GM18951 (cell line): Measurements from ENCODE around the gene RDH12.

ENCODE experiments used
- POLR2A ChIP-seq: IDR thresholded peaks from 4 replicates; pipeline ENCODE4 v1.6.1; 2011; ENCODE audit warnings: mild to moderate bottlenecking; ENCODE audit not compliant: insufficient read length, insufficient read depth; ENCODE audit errors: extremely low read depth
- in situ Hi-C: fragments of 300-500 bp; cut with MboI; formaldehyde crosslinking; loops from one replicate; pipeline ENCODE4 v1.12.0; 2022; ENCODE audit warnings: low sequenced_read_pairs, mixed read lengths, inconsistent platforms; ENCODE audit not compliant: unreplicated experiment

Gene RDH12

DNA sequence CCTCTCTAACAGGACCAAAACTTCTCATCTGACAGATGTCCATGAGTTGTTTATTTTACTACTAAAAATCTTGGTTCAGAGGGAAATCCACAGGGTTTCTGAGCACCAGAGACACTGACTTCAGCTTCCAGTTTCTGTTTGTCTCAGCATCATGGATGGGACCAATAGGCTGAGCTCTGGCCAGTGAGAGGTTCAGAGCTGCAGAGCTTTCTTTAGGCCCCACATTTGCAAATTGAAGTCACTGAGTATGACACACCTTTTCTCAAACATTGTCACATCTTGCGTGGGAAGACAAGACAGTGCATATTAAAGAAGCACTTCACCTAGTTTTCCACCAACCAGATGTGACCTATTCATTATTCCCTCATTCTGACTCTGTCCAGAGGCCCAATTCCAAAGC, 45.2 kb downstream of the RDH12 start:
- in situ Hi-C loops, result no loop called here
- no peak for TF ChIP-seq POLR2A

DNA sequence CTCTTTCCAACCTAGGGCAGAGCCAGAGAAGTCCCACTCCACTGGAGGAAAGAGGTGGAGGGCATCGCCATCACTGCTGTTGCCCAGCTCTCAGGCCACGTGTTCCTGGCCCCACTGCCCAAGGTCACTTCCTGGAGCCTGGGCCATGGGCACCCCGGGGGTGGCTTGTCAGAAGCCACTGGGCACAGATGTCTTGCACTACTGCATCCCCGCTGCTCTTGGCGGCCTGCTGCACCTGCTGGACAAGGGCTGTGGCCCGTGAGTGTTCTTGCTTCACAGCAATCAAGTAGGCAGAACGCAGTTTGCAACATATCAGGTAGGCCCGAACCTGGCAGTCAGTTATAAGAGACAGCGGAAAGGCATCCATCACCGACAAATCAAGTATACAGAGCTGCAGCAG, 46.6 kb downstream of the RDH12 start:
- TF ChIP-seq POLR2A, result no peak
- in situ Hi-C loops, result no loop called here

DNA sequence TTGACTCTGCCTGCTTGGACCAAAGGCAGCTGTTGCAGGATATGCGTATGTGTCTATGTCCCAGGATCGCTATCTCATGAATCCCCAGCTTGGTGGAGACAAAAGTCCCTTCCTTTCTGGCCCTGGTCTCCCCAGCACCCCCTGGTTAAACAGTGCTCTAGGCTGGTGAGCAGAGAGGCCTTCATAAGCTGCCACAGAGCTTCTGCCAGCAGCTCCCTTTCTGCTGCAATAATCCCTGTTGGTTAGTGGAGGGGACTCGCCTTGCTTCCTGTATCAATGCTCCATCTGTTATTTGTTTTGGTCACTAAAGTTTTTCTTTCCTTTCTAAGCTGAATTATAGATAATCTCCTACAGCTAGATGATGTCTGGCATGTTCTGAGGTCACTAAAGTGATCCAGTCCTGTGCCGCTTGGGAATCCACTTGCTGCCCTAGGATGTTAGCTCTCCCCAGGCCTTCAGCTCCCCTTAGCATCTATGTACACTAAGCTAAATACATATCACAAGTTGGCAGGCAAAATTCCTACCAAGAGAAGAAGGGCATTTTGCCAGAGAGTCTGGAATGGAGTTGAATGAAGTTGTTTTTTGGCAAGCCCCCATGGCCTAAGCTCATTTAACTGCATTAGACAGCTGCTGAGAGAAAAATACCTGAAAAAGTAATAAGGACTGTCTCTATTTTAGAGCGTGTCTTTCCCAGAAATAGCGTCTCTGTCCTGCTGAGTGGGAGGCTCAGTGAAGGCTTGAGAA, 47.8 kb downstream of the RDH12 start:
- TF ChIP-seq POLR2A, result no peak
- in situ Hi-C loops, result no loop called here

DNA sequence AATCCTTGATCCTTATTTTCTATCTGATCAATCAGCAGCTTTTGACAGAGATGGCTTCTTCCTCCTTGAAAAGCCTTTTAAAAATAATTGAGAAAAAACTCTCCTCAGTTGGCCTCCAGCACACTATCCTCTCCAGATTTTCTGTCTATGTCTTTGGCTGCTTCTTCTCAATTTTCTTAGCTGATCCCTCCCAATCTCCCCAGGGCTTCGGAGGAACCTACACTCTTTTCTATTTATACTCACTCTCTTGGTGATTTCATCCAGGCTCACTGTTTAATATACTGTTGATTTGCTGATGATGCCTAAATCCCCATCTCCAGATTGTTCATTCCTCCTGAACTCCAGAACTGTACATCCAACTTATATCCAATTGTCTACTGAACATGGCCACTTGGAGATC, 54.8 kb downstream of the RDH12 start:
- TF ChIP-seq POLR2A, result no peak
- in situ Hi-C loops, result no loop called here

DNA sequence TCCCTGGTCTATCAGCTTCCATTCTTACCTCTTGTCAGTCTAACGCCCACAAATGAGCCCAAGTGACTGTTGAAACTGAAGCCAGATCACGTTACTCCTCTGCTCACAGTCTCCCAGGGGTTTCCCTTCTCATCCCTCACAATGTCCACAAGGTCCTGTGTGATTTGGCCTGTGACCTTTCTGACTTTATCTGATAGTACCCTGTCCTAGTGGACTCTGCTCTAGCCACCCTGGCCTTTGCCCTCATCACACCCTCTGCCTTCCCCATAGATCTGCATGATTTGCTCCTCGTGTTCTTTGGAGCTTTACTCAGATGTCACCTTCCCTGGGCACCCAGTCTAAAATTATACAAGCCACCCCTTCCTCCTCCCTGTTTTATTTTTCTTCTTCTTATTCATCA, 55.5 kb downstream of the RDH12 start:
- TF ChIP-seq POLR2A, result no peak
- in situ Hi-C loops, result no loop called here

DNA sequence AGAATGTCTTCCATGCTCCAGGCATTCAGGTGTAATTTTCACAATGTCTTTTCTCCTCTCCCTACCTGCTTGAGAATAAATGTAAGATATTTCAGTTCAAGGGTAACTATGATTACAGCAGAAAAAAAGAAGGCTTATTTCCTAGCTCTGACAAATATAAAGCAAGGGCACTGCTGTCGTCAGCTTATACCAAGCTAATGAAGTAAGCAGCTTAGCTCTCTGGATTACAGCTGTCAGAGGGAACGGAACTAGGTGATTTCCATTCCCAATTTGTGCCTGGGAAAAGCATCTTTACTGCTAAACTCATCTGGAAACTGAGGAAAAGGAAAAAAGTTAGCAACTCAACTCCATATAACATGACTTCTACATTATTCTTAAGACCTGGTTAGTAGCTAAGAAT, 58.2 kb downstream of the RDH12 start:
- in situ Hi-C loops, result no loop called here
- TF ChIP-seq POLR2A, result no peak

DNA sequence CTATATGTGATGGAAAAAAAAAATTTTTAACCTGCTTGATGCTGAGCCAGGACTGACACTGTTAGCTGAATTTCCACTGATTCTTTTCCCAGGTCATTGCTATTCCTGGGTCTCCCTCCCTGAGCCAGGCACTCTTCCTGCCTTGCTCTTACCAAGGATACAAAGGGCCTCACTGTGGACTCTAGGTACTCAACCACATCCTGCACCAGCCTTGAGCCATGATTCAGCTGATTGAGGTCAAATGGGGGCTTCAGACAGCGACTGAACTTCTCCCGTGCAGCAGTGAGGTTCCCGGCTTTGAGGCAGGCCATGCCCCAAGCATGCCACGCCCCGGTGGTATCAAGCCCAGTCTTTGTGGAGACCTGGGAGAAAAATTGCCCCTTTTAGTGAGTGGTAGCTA, 60.4 kb downstream of the RDH12 start:
- in situ Hi-C loops, result no loop called here
- no peak for TF ChIP-seq POLR2A

DNA sequence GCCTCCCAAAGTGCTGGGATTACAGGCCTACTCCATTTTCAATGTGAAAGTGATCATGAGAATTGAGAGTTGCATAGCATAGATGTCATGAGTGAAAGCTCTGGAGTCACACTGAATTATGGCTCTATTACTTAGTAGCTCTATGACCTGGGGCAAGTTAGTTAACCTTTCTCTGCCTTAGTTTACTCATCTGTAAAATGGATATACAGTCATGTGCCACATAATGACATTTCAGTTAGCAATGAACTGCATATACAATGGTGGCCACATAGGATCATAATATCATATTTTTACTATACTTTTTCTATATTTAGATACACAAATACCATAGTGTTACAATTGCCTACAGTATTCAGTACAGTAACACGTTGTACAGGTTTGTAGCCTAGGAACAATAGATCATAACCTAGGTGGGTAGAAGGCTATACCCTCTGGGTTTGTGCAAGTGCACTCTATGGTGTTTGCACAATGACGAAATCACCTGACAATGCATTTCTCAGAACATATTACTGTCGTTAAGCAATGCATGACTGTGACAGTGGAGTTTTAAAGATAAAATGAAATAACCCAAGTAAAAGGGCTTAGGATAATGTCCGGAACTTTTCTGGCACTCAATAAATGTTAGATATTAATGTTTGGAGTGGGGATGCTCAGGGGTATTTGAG, 61.6 kb downstream of the RDH12 start:
- in situ Hi-C loops, result no loop called here
- TF ChIP-seq POLR2A, result no peak

DNA sequence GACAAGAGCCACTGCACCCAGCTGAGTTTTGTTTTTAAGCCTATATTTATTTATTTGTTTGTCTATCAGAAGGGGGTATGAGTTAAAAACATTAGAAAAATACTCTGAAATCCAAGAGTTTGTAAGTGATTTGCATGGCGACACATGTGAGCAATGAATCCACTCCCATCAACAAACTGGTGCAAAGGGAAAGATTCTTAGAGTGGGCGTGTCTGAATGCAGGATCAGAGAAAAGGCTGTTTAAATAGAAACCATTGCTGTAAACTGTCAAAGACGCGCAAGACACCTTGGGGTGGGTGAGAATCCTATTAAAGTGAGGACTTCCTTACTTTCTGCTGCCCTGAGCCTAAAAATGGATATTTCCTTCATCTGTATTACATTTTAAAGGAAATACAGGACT, 62.8 kb downstream of the RDH12 start:
- in situ Hi-C loops, result no loop called here
- no peak for TF ChIP-seq POLR2A

DNA sequence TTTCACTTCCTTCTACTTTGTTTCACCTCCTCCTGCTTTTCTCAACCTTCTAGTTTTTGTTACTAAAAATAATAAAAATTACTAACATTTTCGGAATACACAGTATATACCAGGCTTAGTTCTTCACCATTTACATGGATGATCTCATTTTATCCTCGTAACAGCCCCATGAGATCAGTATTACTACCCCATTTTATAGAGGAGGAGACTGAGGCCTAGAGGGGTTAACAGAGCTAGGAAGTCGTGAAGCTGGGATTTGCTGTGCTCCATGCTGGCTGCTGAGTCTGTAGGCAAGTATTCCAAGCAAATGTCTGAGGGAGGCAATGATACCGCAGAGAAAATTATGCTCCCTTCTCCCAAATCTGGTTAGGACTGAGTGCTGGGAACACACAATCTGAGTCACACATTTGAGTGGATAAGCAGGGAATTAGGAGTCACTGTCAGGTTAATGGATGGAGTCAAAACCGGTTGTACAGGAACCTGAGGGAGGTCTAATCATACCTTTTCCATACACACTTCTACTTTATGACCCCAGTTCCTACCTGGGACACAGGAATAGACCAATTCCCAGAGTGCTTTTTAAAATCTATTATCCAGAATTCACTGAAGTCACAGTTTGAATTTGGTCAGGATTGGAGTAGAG, 63.6 kb downstream of the RDH12 start:
- no peak for TF ChIP-seq POLR2A
- in situ Hi-C loops, result no loop called here

DNA sequence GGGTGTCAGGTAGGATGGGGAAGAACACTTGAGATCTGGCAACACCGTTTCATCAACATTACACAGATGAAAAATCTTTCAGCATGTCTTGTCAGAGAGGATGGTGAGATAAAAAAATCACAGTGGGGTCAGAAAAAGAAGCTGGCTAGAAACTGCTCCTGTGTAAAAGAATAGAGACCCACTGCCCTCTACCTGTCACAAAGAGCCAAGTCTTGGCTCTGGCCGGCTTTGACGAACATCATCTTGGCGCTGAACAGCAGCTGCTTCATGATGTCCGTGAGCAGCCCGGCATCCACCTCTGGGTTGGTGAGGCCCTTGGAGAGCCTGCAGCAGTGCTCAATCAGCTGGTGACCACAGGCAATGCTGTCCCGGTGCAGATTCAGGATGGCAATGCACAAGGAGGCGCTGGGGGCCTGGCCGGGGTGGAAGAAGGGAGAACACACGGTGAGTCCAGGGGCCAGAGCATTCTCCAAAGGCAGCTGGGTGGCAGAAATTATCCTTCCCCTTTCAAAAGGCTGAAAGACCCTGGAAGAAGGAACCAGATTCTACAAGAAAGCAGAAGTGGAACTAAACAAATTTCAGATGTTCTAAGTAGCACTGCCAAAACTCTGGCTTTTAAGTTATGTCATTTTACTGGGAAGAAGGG, 64.5 kb downstream of the RDH12 start:
- no peak for TF ChIP-seq POLR2A
- in situ Hi-C loops, result no loop called here

DNA sequence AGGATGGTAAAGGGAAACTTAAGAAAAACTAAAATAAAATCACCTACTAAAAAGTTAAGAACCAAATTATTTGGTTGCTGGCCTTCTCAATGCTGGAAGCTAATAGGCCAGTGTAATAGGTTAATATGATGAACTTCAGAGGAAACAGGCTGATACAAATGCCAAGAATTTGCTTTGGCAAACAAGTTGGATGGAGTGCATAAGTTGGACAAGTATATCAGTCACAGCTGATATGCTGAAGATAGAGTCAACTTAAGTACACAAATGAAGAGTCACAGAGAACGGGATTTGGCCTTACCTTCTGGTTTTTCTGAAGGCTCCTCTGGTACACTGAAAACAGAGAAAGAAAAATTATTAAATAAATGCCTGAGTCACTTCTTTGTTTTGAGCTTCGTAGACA, 66.5 kb downstream of the RDH12 start:
- no peak for TF ChIP-seq POLR2A
- in situ Hi-C loops, result no loop called here

DNA sequence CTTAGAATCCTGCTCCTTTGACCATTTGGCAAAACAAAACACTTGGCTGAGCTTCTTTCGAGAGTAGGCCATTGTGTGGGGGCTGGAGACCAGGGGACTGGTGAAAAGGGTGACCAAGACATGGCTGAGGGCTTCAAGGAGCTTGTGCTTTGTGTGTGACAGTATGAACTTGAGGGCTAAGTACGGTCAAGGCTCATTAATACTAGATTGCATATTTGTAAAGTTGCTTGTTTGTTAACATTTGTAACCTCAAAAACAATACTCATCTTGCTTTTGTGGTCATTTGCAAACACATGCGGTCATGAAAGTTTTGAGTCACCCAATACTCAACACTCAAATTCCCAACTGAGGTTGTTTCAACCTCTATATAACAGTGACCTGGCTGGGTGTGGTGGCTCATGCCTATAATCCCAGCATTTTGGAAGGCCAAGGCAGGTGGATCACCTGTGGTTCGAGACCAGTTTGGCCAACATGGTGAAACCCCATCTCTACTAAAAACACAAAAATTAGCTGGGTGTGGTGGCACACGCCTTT, 72.2 kb downstream of the RDH12 start:
- in situ Hi-C loops, result no loop called here
- no peak for TF ChIP-seq POLR2A
